GM20431 (cell line): ENCODE measurements around the gene UMOD.

Experiments
- in situ Hi-C: fragments of 300-500 bp; cut with MseI, MboI; formaldehyde crosslinking; loops from one replicate; pipeline ENCODE4 v1.15.0; 2020; ENCODE audit warnings: low sequenced_read_pairs; ENCODE audit not compliant: unreplicated experiment

The UMOD gene

DNA sequence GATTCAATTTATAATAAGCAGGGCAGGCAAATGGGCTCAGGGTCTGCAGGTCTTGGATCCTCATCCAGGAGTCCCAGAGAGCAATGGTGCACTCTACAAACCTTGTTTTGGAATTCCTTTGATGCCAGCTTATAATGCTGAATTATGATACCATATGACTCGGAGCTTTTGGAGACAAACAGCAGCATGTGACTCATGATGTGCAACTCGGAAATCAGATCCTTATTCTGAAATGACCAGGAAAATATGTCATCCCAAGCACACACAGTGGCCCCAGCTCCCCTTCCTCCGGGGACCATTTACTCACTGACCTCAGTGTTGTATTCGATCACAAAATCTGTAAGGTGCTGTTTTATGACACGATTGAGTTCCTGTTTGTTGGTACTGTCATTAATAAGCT, 20.2 kb upstream of the UMOD start:
- in situ Hi-C loops: no loop called here

GRCh38 chr16:20369452-20370054, 17.0 kb upstream of the UMOD start:
- in situ Hi-C loops: no loop called here

- in situ Hi-C loops: no loop called here
Measured at GRCh38 chr16:20364051-20364450, 11.5 kb upstream of the UMOD start.

DNA sequence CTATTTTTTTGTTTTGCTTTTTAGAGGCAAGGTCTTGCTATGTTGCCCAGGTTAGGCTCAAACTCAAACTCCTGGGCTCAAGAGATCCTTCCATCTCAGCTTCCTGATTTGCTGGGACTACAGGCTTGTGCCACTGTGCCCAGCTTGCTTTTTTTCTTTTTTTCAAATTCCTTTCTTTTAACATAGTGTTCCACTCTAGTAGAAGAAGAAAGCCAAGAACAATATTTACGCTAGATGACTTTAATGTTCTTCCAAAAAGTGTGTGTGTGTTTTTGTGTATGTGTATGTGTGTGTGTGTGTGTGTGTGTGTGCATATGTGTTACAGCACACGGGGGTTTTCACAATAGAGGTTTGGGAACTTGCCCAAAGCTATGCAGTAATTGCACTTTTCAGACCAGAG, 10.7 kb upstream of the UMOD start:
- in situ Hi-C loops: no loop called here

GRCh38 chr16:20359997-20360396, 7.5 kb upstream of the UMOD start:
- in situ Hi-C loops: no loop called here

DNA sequence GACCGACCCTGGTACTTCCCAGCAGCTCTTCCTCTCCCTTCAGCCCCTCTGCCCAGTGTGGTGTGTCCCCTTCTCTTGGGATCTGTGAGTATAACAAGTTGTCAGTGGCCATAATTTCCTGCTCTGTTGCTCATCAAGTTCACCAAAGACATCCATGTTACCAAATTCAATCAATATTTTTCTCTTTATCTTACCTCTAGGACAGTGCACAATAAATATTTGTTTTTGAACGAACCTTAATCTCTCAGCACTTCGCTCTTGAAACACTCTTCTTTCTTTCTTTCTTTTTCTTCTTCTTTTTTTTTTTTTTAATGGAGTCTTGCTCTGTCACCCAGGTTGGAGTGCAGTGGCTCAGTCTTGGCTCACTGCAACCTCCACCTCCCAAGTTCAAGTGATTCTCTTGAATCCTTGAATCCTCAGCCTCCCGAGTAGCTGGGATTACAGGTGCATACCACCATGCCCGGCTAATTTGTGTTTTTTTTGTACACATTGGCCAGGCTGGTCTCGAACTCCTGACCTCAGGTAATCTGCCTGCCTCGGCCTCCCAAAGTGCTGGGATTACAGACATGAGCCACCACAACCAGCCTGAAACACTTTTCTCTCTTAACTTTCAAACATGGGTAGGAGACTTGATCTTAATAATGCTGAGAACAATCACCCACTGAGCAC, 2.7 kb upstream of the UMOD start:
- in situ Hi-C loops: no loop called here

- in situ Hi-C loops: no loop called here
Measured at GRCh38 chr16:20353379-20353778, 864 bp upstream of the UMOD start.

DNA sequence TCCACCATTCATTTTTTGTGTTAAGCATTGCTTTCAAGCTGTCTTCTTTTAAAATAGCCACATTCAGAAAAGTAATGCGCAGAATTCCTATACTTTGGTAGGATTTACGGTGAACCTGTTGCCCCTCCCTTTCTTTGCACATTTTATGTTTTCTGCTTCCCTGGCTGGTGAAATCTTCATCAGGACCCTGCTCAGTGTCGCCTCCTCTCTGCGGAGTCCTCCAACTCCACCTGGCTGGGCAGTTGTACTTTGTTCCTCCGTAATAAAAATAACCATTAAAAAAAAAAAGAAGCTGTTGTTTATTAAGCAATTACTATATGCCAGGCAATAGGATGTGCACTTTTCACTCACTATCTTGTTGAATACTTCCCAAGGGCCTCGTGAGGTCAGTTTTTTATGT, 2.9 kb downstream of the UMOD start:
- in situ Hi-C loops: no loop called here

DNA sequence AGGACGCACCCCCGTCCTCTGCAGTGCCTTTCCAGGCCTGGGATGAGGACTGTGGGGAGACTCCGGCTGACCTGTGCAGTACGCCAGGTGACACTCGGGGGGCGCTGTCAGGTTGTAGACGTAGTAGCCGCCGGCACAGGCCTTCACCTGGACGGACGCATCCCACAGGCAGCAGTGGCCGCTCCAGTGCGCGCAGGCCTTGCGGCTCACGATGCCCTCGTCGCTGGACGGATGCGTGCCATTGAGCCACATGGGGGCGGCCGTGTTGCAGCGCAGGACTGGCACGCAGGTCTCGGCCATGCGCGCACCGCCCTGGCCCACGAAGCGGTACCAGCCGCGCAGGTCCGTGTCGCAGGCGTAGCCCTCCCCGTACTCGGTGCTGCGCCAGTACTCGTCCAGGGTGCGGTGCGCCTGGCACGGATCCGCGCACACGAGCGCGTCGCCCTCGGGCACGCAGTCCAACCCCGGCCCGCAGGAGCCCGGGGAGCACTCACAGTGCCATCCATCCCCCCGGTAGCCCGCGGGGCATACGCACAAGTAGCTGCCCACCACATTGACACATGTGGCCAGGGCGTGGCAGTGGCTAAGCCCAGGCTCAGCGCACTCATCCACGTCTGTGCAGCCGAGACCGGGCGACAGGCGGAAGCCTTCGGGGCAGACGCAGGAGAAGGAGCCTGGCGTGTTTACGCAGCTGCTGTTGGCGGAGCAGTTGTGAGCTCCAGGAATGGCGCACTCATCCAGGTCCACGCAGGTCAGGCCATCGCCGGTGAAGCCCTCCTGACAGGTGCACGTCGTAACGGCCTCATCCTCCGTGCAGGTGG, 3.9 kb downstream of the UMOD start:
- in situ Hi-C loops: no loop called here

DNA sequence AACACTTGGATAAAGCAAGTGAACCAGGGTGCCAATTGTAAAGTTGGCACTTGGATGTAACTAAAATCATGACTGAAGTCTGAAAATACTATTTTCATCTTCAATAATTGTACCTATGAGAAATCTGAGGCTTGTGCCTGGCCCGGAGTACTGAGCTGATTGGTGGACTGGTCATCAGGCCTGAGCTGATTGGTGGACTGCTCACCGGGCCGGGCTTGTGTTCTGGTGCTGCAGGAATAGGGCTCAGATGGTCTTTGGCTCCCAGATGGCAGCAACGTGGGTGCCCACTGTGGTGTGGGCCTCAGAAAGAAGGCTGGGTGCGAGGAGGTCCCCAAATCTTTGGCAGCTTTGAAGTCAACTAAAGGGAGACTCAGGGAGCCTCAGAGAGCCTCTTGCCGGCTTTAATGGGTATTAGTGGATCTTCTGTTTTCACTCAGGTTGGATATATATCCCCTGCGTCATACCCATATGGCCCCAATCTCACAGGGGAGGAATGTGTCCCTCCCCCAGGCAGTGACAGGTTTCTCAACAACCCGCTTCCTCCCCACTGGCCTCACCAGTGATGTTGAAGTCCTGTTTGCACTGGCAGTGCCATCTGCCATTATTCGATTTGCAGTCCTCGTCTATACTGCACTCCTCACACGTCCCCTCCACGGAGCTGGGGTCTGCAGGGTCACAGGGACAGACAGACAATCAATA, 4.7 kb downstream of the UMOD start:
- in situ Hi-C loops: no loop called here

- in situ Hi-C loops: no loop called here
Measured at GRCh38 chr16:20344611-20345010, 7.9 kb downstream of the UMOD start.

GRCh38 chr16:20339744-20340143, 12.8 kb downstream of the UMOD start:
- in situ Hi-C loops: no loop called here

- in situ Hi-C loops: no loop called here
Measured at GRCh38 chr16:20336955-20337354, 15.6 kb downstream of the UMOD start.

- in situ Hi-C loops: no loop called here
Measured at GRCh38 chr16:20334396-20334795, 18.1 kb downstream of the UMOD start.

- in situ Hi-C loops: no loop called here
Measured at GRCh38 chr16:20333120-20333519, 19.4 kb downstream of the UMOD start.

- in situ Hi-C loops: no loop called here
Measured at GRCh38 chr16:20332411-20332810, 20.1 kb downstream of the UMOD start.

- in situ Hi-C loops: no loop called here
Measured at GRCh38 chr16:20331635-20332034, 20.9 kb downstream of the UMOD start.

GRCh38 chr16:20329392-20330138, 22.9 kb downstream of the UMOD start:
- in situ Hi-C loops: no loop called here

DNA sequence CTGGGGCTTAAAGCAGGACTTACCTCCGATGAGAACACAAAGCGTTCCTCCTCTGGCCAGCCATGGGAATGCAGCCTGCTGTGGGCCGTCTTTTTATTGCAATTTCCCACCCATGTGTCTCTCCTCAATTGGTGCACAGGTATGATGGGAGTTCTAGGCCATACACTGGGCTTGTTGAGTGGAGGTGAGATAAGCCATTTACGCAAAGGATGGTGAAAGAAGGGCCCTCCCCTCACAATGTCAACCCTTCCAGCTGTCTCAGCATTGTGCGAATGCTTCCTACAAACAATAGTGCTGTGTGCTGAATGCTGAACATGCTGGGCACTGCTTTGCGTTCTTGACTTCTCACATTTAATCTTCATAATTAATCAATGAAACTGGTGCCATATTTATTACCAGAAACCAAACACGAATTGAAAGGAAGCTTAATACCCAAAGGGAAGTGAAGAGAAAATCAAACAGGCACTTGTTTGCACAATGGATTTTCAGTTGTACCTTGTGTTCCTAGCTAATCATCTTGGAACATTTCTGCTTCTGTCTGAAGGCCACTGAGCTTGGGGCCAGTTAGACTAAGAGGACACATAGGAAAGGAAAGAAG, 25.0 kb downstream of the UMOD start, which contains the start of gene GP2:
TSS of gene GP2 (minus strand) at position 70 of the 598 bp plus-strand sequence. CDS start 1,082 bp downstream, outside the sequence.
- in situ Hi-C loops: no loop called here

GRCh38 chr16:20326321-20326720, 26.2 kb downstream of the UMOD start:
- in situ Hi-C loops: no loop called here
